NB4 (cell line): Measurements from ENCODE around the gene LTA4H.

ENCODE experiments used
- CTCF ChIP-seq: IDR thresholded peaks from one replicate; pipeline ENCODE4 v1.5.1; 2012; ENCODE audit warnings: low read depth, low read length
- POLR2A ChIP-seq: IDR thresholded peaks from 2 replicates; pipeline ENCODE4 v1.6.1; 2011; ENCODE audit warnings: mild to moderate bottlenecking; ENCODE audit not compliant: insufficient read length; ENCODE audit errors: extremely low read depth

- TF ChIP-seq CTCF = no peak
- TF ChIP-seq POLR2A = no peak
Observed at GRCh38 chr12:96053476-96054243, 18.3 kb upstream of the LTA4H start.
